SIG-M5 treated with dmso at 0.1 percent for 504 hours (cell line): Measurements from ENCODE around the gene CHKA.
A peak's percentile ranks its signal among the peaks of the same experiment; 100 is the strongest.
"Not testable (repeated sequence)": the region's sequence is repeated elsewhere in the genome, so short reads cannot be mapped to it uniquely, and the experiment has no call there.

ENCODE experiments used
- DNase-seq: peaks from one replicate; lab custom pipeline; 2025; ENCODE audit not compliant: unreplicated experiment; lab: John Stamatoyannopoulos, UW

Gene CHKA

GRCh38 chr11:68116126-68116525 is 5.1 kb downstream of the CHKA start:
- DNase-seq, result no peak

GRCh38 chr11:68115285-68115684 is 5.9 kb downstream of the CHKA start:
- peak; percentile 28 for DNase-seq

- no peak for DNase-seq
Observed at GRCh38 chr11:68113986-68114385, 7.2 kb downstream of the CHKA start.

GRCh38 chr11:68107689-68108088 is 13.5 kb downstream of the CHKA start:
- no peak for DNase-seq

- DNase-seq, result no peak
Observed at GRCh38 chr11:68106165-68106940, 14.8 kb downstream of the CHKA start.

- no peak for DNase-seq
Observed at GRCh38 chr11:68099474-68100405, 21.4 kb downstream of the CHKA start.

GRCh38 chr11:68099057-68099456 is 22.1 kb downstream of the CHKA start:
- no peak for DNase-seq

- no peak for DNase-seq
Observed at GRCh38 chr11:68096962-68097361, 24.2 kb downstream of the CHKA start.

GRCh38 chr11:68093565-68093964 is 27.6 kb downstream of the CHKA start:
- no peak for DNase-seq

GRCh38 chr11:68092946-68093345 is 28.2 kb downstream of the CHKA start:
- not testable (repeated sequence) for DNase-seq

GRCh38 chr11:68092411-68092810 is 28.8 kb downstream of the CHKA start:
- no peak for DNase-seq

- no peak for DNase-seq
Observed at GRCh38 chr11:68090706-68091105, 30.5 kb downstream of the CHKA start.

- DNase-seq, result no peak
Observed at GRCh38 chr11:68090287-68090686, 30.9 kb downstream of the CHKA start.

GRCh38 chr11:68089679-68090078 is 31.5 kb downstream of the CHKA start:
- no peak for DNase-seq

- DNase-seq, result no peak
Observed at GRCh38 chr11:68083517-68083916, 37.7 kb downstream of the CHKA start.

GRCh38 chr11:68082481-68082880 is 38.7 kb downstream of the CHKA start:
- no peak for DNase-seq

GRCh38 chr11:68081691-68082090 is 39.5 kb downstream of the CHKA start:
- DNase-seq, result no peak

GRCh38 chr11:68080860-68081259 is 40.3 kb downstream of the CHKA start:
- DNase-seq, result no peak

GRCh38 chr11:68077617-68078582 is 43.3 kb downstream of the CHKA start:
- no peak for DNase-seq

- DNase-seq, result no peak
Observed at GRCh38 chr11:68076371-68077042, 44.7 kb downstream of the CHKA start.
